NCI-H1694 treated with DMSO at 0.1 percent for 48 hours (cell line): Measurements from ENCODE around the gene NDUFB4.
"Not testable (repeated sequence)": the region's sequence is repeated elsewhere in the genome, so short reads cannot be mapped to it uniquely, and the experiment has no call there.

Experiments
- DNase-seq: peaks from one replicate; lab custom pipeline; 2025; lab: John Stamatoyannopoulos, UW

The NDUFB4 gene

DNA sequence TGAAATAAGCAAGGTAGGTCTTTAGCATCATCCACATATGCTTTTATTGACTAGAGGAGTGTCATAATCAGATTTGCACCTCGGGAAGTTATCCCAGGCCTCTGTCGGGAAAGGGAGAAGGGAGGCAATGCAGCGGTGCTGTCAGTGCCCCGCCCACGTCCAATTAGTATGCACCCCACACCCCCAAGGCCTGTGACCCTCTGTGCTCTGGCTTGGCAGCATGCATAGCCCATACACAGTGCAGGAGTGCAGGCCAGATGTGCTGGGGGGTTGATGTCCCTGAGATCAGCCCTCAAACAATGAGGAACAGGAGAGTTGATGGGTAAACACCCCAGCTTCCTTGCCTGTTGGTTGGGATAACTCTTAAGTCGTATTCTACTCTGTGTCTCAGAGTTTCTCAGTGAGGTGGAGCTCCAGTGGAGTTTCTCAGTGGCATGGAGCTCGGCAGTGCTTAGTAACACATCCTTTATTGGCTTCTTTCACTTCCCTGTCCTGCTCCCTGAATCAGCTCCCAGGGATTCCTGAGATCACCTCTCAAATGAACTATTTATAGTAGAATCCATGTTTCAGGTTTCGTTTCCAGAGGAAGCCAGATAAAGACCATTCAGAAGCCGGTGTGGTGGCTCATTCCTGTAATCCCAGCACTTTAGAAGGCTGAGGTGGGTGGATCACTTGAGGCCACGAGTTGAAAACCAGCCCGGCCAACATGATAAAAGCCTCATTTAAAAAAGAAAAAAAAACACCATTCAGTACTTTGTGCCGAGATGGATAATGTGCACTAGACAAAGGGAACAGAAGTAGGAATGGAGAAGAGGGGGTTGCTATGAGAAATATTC lies 26.7 kb upstream of the NDUFB4 start:
- DNase-seq: no peak

- DNase-seq: no peak
These were observed 24.1 kb upstream of the NDUFB4 start for GRCh38 chr3:120572027-120572426.

DNA sequence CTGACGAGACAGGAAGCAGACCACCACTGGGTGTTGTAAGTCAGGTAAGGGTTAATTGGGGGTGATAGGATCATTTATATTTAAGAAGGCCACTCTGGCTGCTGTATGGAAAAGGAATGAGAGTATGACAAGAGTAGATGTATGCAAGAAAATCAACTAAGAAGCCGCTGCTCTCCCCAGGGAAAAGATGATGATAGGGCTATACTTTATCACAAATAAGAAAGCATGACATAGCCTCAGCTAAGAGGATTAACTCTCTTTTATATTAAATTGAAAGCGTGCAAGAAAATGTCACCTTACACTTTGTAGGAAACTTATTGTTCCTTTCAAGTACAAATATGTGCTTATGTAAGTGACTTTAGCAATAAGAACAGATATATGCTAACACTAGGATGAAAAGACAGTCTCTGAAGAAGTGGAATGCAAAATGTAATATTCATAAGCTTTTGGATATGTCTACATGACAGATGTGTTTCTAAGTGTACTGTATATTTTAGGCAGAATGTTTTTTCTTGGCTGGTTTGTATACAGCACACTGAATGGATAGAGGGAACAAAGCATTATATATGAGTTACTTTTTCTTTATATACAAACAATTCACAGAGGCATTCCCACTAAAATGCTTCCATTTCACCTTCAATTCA lies 8.7 kb upstream of the NDUFB4 start:
- no peak for DNase-seq

DNA sequence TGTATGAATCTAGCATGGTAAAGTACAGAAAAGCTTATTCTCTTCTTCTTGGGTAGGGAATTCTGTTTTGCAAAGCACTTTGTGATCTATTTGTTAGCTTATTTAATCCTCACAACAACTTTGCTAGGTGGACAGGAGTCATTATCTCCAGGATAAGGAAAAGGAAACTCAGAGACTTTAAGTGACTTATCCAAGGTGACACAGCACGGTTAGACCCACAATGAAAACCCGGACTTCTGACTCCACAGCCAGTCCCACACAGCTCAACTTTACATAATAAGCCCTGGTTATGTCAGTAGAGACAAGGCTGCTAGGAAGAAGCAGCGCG lies 384 bp upstream of the NDUFB4 start:
- DNase-seq: no peak

DNA sequence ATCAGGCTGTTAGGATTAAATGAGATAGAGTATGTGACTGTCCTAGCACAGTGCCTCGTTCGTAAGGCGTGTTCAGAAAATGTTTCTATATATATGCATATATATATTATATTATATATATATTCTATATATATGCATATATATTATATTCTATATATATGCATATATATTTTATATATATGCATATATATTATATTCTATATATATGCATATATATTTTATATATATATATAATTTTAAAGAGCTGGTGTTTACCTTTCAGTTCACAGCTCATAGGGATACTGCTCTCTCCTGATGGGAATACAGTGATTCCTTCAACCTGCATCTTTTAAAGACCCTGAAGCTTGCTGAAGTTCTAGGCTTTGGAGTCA lies 702 bp downstream of the NDUFB4 start:
- no peak for DNase-seq

DNA sequence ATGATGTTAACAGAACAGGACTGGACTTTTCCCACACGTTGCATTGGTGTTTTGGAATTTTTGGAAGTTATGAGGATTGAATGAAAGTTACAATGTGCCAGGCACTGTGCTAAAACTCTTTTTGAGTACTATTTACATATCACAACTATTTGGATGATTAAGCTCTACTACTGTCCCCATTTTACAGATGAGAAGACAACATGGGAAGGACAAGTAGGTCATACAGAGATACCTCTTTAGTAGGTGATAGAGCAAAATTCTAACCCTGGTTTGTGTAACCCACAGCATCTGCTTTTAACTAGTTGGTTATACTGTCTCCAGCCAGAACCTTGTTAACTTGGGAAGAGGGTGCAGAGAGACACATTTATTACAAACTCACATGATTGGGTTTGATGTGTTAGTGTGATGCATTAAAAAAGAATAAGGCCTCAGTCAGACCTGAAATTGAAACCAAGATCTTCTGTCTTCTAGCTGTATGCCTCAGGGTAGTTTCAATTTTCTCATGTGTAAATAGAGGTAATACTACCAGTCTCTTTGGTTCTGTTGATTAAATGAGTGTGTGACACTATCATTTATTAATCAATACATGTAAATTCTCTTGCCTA lies 1.4 kb downstream of the NDUFB4 start:
- DNase-seq: no peak

DNA sequence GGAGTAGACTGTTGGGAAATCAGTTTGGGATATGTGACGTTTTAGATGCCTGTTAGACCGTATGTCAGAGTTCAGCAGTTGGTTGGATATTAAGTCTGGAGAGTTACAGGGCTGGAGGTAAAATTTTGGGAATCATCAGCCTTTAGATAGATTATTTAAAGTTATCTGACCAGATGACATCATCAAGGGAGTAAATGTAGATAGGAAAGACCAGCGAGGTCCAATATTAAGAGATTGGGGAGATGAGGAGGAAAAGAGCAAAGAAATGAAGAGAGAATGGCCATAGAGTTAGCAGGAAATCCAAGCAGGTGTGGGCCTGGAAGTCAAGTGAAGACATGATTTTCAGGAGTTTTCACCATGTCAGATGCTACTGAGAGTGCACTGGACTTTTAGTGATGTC lies 3.1 kb downstream of the NDUFB4 start:
- no peak for DNase-seq

- no peak for DNase-seq
These were observed 5.4 kb downstream of the NDUFB4 start for GRCh38 chr3:120601554-120601953.

DNA sequence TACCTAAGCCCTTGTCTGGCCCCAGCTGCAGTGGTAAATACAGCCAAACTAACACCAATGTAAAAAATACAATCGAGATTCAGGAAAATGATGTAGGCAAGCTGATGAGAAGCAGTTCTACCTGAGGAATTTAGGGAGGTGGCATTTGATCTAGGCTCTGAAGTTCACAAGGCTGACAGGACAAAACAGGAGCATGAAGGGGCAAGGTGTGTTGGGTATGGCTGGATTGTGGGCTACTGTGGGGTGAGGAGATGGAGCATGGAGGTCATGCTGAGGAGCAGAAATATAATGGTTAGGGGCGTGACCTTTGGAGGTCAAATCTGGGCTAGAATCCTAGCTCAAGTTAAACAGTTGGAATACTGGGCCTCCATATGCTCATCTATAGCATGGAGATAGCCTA lies 6.5 kb downstream of the NDUFB4 start:
- no peak for DNase-seq

DNA sequence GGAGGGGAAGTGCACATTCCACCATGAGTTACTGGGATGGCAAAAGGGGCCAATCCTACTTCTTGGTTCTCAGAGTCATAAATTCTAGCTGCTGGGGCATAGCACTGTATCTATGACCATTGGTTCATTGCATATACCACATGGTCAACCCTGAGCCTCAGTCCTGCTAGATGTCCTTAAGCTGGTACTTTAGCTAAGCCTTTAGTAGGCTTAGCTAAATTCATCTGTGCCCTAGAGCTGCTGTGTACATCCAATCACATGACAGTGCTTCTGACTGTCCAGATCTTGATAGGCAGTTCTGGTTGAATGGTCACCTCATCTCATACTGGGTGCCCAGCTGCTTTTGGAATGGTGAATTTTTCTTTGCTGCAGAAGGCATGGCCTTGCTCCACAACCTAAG lies 8.2 kb downstream of the NDUFB4 start:
- DNase-seq: no peak

- DNase-seq: no peak
These were observed 8.6 kb downstream of the NDUFB4 start for GRCh38 chr3:120604784-120605183.

GRCh38 chr3:120608506-120608905 lies 12.4 kb downstream of the NDUFB4 start:
- no peak for DNase-seq

GRCh38 chr3:120614765-120615164 lies 18.6 kb downstream of the NDUFB4 start:
- no peak for DNase-seq

- DNase-seq: no peak
These were observed 19.9 kb downstream of the NDUFB4 start for GRCh38 chr3:120615847-120616609.

GRCh38 chr3:120616745-120617144 lies 20.6 kb downstream of the NDUFB4 start:
- not testable (repeated sequence) for DNase-seq

- DNase-seq: no peak
These were observed 26.3 kb downstream of the NDUFB4 start for GRCh38 chr3:120622457-120622856.

DNA sequence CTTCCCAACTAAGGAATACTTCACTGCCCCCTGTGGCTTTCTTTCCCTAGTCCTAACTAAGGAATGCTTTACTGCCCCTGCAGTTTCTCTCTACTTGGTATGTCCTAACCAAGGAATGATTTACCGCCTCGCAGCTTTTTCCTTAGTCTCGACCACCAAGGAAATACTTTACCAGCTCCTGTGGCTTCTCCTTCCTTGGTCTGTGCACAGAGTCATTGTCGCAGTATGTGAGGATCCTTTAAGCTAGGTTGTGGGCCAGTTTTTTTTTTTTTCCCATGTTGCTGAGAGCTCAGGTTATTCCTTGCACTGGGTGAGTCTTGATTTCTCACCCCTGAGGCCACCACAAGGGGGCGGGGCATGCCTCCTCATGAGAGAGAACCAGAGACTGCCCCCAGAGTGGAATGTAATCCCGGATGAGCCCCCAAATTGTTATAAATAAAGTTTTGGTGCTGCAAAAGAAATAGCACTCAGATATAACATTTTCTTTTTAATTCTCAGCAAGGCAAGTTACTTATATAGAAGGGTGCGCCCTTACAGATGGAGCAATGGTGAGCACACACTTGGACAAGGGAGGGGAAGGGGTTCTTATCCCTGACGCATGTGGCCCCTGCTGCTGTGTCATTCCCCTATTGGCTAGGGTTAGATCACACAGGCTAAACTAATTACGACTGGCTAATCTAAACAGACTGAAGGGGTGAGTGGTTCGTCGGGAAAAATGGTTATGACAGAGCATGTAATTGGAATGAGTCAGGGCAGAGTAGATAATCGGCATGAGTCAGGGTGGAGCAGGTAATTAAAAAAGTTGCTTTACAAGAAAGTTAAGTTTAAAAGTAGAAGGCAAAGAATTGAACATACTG lies 27.0 kb downstream of the NDUFB4 start:
- DNase-seq: no peak

DNA sequence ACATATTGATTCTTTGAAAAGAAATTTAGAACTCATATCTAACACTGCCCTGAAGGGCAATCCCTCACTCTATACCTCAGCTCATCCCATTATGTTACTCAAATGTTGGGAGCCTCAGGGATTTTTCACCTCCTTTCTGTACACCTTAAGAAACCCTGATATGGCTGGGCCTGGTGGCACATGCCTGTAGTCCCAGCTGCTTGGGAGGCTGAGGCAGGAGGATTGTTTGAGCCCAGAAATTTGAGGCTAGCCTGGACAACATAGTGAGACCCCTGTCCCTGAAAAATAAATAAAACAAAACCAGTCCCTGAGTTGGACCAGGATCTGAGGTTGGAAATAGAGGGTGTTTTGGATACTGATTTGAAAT lies 27.6 kb downstream of the NDUFB4 start:
- no peak for DNase-seq

DNA sequence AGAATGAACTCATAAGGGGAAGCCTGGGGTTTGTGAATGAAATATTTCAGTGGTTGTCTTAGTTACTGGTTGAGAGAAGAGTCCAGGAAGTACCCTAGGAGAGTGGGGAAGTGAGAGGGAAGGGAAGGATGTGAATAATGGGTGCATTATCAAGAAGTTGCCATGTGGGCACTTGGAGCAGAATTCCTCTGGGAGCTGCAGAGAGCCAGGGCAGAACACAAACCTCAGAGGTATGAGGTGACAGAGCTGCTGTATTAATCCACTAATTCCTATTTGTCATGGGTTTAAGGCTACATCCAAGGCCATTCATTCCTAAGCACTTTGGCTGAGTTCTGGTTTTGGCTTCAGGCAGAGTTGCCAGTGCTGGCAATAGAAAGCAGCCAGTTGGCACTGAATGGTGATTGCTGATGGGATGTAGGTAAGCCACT lies 29.0 kb downstream of the NDUFB4 start:
- DNase-seq: no peak

GRCh38 chr3:120634539-120634938 lies 38.4 kb downstream of the NDUFB4 start:
- DNase-seq: no peak

- DNase-seq: no peak
These were observed 40.8 kb downstream of the NDUFB4 start for GRCh38 chr3:120636795-120637401.
